Measurements from ENCODE around the gene IFNAR1. TPM values are rescaled to one million over a fixed set of nuclear protein-coding genes. Genes with fewer than 3 reads are reported as not detected.

Gene IFNAR1
- total and polyA plus RNA-seq, 2 of the 8 experiments (the other 6 are each of a cell fraction or from before 2014, with no cell fraction given), result 3.1 to 17.1 TPM

DNA sequence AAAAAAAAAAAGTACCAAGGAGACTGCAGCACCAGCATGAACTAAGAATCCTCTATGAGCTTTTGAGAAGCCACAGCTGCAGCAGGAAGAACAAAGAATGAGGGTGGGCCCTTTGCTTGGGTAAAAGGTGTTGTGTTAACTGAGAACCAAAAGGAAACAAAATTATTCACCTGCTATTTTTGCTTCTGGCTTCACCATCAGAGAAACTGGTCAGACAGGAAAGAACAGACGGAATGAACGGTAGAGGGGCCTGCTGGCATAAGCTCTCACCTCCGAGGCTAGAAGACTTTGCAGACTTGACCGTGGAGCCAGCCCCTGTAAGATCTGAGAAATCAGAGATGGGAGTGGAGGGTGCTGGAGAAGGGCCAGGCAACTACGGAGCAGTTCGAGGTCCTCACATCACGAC is 31.0 kb upstream of the IFNAR1 start:
- Histone ChIP-seq H3K27me3 (replicated peaks in 1 of 4; ENCODE audit: control insufficient read depth in 3 of 4, extremely low read depth in 1 of 4, insufficient read depth in 3 of 4, low read length in 3 of 4) (no peaks in the 10 kb centered on the region), H2BK15ac (ENCODE audit: low read length) (no peak overlapping the region), H3K4me2 (ENCODE audit: insufficient read depth in 1 of 2, low read depth in 2 of 2, low read length in 2 of 2) (no peak overlapping the region), H4K8ac (ENCODE audit: extremely low read depth, insufficient read depth, low read length) (no peak overlapping the region), H3K18ac (ENCODE audit: extremely low read depth, low read length) (no peak overlapping the region), H2BK20ac (ENCODE audit: low read length) (no peak overlapping the region), H3K36me3 (ENCODE audit: control insufficient read depth in 2 of 4, insufficient read depth in 4 of 4, low read length in 3 of 4) (no peaks in the 10 kb centered on the region), H2BK5ac (ENCODE audit: low read depth, low read length) (no peak overlapping the region), H2BK12ac (ENCODE audit: low read depth, low read length) (no peak overlapping the region), H4K20me1 (replicated peaks in 1 of 2; ENCODE audit: control insufficient read depth in 1 of 2, insufficient read depth in 2 of 2, low read length in 2 of 2) (peaks cover 0 to 2% of the 10 kb centered on the region in 2 experiments), H3K4ac (replicated peaks; ENCODE audit: insufficient read length, low read depth, low read length) (no peak overlapping the region), H4K91ac (replicated peaks; ENCODE audit: insufficient read length, low read length) (no peak overlapping the region), H2AK5ac (ENCODE audit: low read depth, low read length) (no peak overlapping the region), H3K9ac (replicated peaks in 1 of 4; ENCODE audit: extremely low read depth in 1 of 4, low read depth in 3 of 4, low read length in 3 of 4) (no peak overlapping the region), H3K56ac (replicated peaks; ENCODE audit: insufficient read length, low read depth, low read length) (no peak overlapping the region), H3K9me3 (ENCODE audit: insufficient read depth in 2 of 2, low read depth in 1 of 2, low read length in 1 of 2) (no peaks in the 10 kb centered on the region), H3K4me1 (replicated peaks in 1 of 4; ENCODE audit: control insufficient read depth in 3 of 4, insufficient read depth in 4 of 4, low read length in 3 of 4) (no peaks in the 10 kb centered on the region), H4K5ac (ENCODE audit: insufficient read length, low read depth, low read length) (no peak overlapping the region), H3K79me2 (ENCODE audit: control insufficient read depth in 1 of 2, insufficient read depth in 2 of 2, low read length in 2 of 2) (no peaks in the 10 kb centered on the region), H2AFZ (ENCODE audit: low read length) (no peak overlapping the region), H3K27ac (ENCODE audit: low read depth, low read length) (no peak overlapping the region), H3K79me1 (ENCODE audit: low read depth, low read length) (no peaks in the 10 kb centered on the region), H3K23ac (ENCODE audit: insufficient read length) (no peak overlapping the region), H2BK120ac (replicated peaks; ENCODE audit: low read depth, low read length) (no peak overlapping the region), H3K23me2 (ENCODE audit: low read depth, low read length) (no peaks in the 10 kb centered on the region), H3K4me3 (ENCODE audit: extremely low read depth in 1 of 4, insufficient read depth in 2 of 4, low read depth in 3 of 4, low read length in 4 of 4) (no peak overlapping the region), H3K14ac (ENCODE audit: insufficient read length) (no peak overlapping the region)
- ChIA-PET POLR2A (ENCODE audit: partially characterized antibody) (interaction anchor here (0.7 to 1.4 kb wide), 2 partner anchors 31 to 108 kb away, joined by 3 to 4 read pairs; partner anchors contain the start of gene IFNAR1), CTCF (ENCODE audit: partially characterized antibody) (interaction anchor here (0.7 to 1.5 kb wide), 5 partner anchors 9 to 410 kb away, joined by 3 to 8 read pairs (median 3); no protein-coding TSS in a partner anchor)
- TF ChIP-seq RBBP5 (IDR thresholded peaks at IDR 0.05; ENCODE audit: borderline replicate concordance, low read depth, low read length), result no peak
- no peak for TF ChIP-seq FOSL1 (IDR thresholded peaks at IDR 0.05; ENCODE audit: insufficient read depth, low read depth, low read length)
- no peak for TF ChIP-seq KDM5A (IDR thresholded peaks at IDR 0.05; ENCODE audit: low read length)
- no peak for TF ChIP-seq TBP (IDR thresholded peaks at IDR 0.05; ENCODE audit: low read depth, low read length)
- TF ChIP-seq YY1 (IDR thresholded peaks at IDR 0.05; ENCODE audit: low read depth, low read length), result no peak
- DNase-seq (ENCODE audit: low read depth in 1 of 2, low spot score in 2 of 2) (no peak), FAIRE-seq (no peak)
- WGBS, 2 experiments (ENCODE audit: extremely low coverage in 1 of 2, insufficient coverage in 1 of 2, insufficient read length in 1 of 2, insufficient replicate concordance in 2 of 2, low coverage in 1 of 2, low lambda C conversion rate in 2 of 2, missing lambda C conversion rate in 1 of 2), result 84% methylated on average over 7 of the region's 7 CpGs; no CpG with 5 or more reads in 1 of the 2 experiments
